Stimulated activated CD4-positive, alpha-beta T cell treated with anti-CD3 and anti-CD28 coated beads, TNF-alpha, amount 100 ng/mL, for 24 hours (primary cell): ENCODE measurements around the gene FOXA3.

ENCODE experiments used
- DNase-seq, 3 experiments: peaks; one replicate each; pipeline ENCODE4 v3.0.0-alpha.2; 2020; ENCODE audit warnings: low read depth in 3 of 3

FOXA3 gene

GRCh38 chr19:45919678-45920077 lies 55.6 kb downstream of the FOXA3 start:
- no peak for DNase-seq

- no peak for DNase-seq
These were observed 56.3 kb downstream of the FOXA3 start for GRCh38 chr19:45920458-45920857.

DNA sequence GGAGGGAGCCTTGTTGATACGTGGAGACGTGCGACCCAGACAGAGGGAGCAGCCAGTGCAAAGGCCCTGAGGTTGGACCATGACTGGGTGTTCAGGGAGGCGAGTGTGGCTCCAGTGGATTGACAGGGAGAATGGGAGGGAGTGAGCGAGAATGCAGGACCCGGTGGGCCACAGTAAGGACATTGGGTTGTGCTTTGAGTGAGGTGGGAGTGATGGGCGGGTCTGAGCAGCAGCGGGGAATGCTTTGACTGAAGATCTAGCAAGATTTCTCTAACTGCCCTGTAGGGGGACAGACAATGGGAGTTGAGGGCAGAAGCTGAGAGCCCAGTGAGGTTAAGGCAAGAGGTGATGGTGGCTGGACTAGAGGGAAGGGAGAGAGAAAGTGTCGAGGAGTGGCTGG lies 58.2 kb downstream of the FOXA3 start:
- no peak for DNase-seq
